NB4 (cell line): Measurements from ENCODE around the gene DSTYK.

Experiments used
- TF ChIP-seq, protein P1 (sequence below): IDR thresholded peaks from 2 replicates; pipeline ENCODE4 v1.6.1; 2011; ENCODE audit warnings: low read depth, low read length
- TF ChIP-seq, protein P2 (sequence below): IDR thresholded peaks from one replicate; pipeline ENCODE4 v1.5.1; 2012; ENCODE audit warnings: low read depth, low read length

GRCh38 chr1:205240569-205240968 is 29.1 kb upstream of the DSTYK start:
- TF ChIP-seq, protein P1, sequence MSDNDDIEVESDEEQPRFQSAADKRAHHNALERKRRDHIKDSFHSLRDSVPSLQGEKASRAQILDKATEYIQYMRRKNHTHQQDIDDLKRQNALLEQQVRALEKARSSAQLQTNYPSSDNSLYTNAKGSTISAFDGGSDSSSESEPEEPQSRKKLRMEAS = no peak
- TF ChIP-seq, protein P2, sequence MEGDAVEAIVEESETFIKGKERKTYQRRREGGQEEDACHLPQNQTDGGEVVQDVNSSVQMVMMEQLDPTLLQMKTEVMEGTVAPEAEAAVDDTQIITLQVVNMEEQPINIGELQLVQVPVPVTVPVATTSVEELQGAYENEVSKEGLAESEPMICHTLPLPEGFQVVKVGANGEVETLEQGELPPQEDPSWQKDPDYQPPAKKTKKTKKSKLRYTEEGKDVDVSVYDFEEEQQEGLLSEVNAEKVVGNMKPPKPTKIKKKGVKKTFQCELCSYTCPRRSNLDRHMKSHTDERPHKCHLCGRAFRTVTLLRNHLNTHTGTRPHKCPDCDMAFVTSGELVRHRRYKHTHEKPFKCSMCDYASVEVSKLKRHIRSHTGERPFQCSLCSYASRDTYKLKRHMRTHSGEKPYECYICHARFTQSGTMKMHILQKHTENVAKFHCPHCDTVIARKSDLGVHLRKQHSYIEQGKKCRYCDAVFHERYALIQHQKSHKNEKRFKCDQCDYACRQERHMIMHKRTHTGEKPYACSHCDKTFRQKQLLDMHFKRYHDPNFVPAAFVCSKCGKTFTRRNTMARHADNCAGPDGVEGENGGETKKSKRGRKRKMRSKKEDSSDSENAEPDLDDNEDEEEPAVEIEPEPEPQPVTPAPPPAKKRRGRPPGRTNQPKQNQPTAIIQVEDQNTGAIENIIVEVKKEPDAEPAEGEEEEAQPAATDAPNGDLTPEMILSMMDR = no peak
